H7 (cell line): ENCODE measurements around the gene NEK3. TPM values are rescaled to one million over a fixed set of nuclear protein-coding genes. Genes with fewer than 3 reads are reported as not detected.
"Not testable (repeated sequence)": the region's sequence is repeated elsewhere in the genome, so short reads cannot be mapped to it uniquely, and the experiment has no call there.

Experiments used
- DNase-seq: peaks from one replicate; pipeline ENCODE4 v3.0.0; 2012
- H3K27me3 ChIP-seq: 2 replicates; pipeline ENCODE4 v1.6.0; 2011; ENCODE audit warnings: mild to moderate bottlenecking, low read length; ENCODE audit not compliant: control insufficient read depth, insufficient read depth
- H3K36me3 ChIP-seq: replicated peaks from 2 replicates; pipeline ENCODE4 v1.5.1; 2011; ENCODE audit warnings: low read length; ENCODE audit not compliant: control insufficient read depth, insufficient read depth
- H3K4me3 ChIP-seq: 2 replicates; pipeline ENCODE4 v1.5.1; 2011; ENCODE audit warnings: low read depth, mild to moderate bottlenecking, control low read depth, low read length, moderate library complexity; ENCODE audit not compliant: insufficient read depth
- total RNA-seq: library from RNA; depleted of rRNA; stranded (reverse); fragments of >200 nt; shearing (Covaris generic); gene quantifications from 2 replicates; pipeline ENCODE4 v1.2.3, GENCODE V29; 2014

NEK3 gene
- total RNA-seq, 1 experiment from 2014 or later = 27.0 TPM

GRCh38 chr13:52112591-52112990 lies 46.8 kb downstream of the NEK3 start:
- Histone ChIP-seq H3K27me3 (no peaks in the 10 kb centered on the region), H3K4me3 (no peak overlapping the region), H3K36me3 (no peaks in the 10 kb centered on the region)
- DNase-seq = no peak

GRCh38 chr13:52109116-52109670 lies 50.2 kb downstream of the NEK3 start:
- Histone ChIP-seq H3K27me3 (no peaks in the 10 kb centered on the region), H3K36me3 (no peaks in the 10 kb centered on the region), H3K4me3 (no peak overlapping the region)
- no peak for DNase-seq

GRCh38 chr13:52105841-52106240 lies 53.6 kb downstream of the NEK3 start:
- H3K36me3 ChIP-seq = no peaks in the 10 kb centered on the region
- DNase-seq = no peak
- no peaks in the 10 kb centered on the region for H3K27me3 ChIP-seq
- H3K4me3 ChIP-seq = no peak overlapping the region

GRCh38 chr13:52104624-52105023 lies 54.8 kb downstream of the NEK3 start:
- H3K4me3 ChIP-seq = no peak overlapping the region
- H3K27me3 ChIP-seq = no peaks in the 10 kb centered on the region
- DNase-seq = no peak
- H3K36me3 ChIP-seq = no peaks in the 10 kb centered on the region

- no peak for DNase-seq
- H3K27me3 ChIP-seq = no peaks in the 10 kb centered on the region
- no peaks in the 10 kb centered on the region for H3K36me3 ChIP-seq
- H3K4me3 ChIP-seq = no peak overlapping the region
Measured at GRCh38 chr13:52103386-52103785, 56.0 kb downstream of the NEK3 start.

- H3K4me3 ChIP-seq, H3K27me3 ChIP-seq, DNase-seq, H3K36me3 ChIP-seq: not testable (repeated sequence)
Measured at GRCh38 chr13:52102423-52102822, 57.0 kb downstream of the NEK3 start.

- H3K27me3 ChIP-seq = no peaks in the 10 kb centered on the region
- DNase-seq = no peak
- no peaks in the 10 kb centered on the region for H3K36me3 ChIP-seq
- no peak overlapping the region for H3K4me3 ChIP-seq
Measured at GRCh38 chr13:52097197-52097596, 62.2 kb downstream of the NEK3 start.

- no peak for DNase-seq
- H3K4me3 ChIP-seq = no peak overlapping the region
- H3K27me3 ChIP-seq = no peaks in the 10 kb centered on the region
- no peaks in the 10 kb centered on the region for H3K36me3 ChIP-seq
Measured at GRCh38 chr13:52096748-52097147, 62.6 kb downstream of the NEK3 start.

- H3K27me3 ChIP-seq = no peaks in the 10 kb centered on the region
- no peak for DNase-seq
Measured at GRCh38 chr13:52096062-52096461, 63.3 kb downstream of the NEK3 start.

GRCh38 chr13:52092087-52092486 lies 67.3 kb downstream of the NEK3 start:
- H3K27me3 ChIP-seq = no peaks in the 10 kb centered on the region
- H3K36me3 ChIP-seq = no peaks in the 10 kb centered on the region
- no peak for DNase-seq

More at GRCh38 chr13:52096062-52096461, 63.3 kb downstream of the NEK3 start:
- no peaks in the 10 kb centered on the region for H3K36me3 ChIP-seq
- no peak overlapping the region for H3K4me3 ChIP-seq

GRCh38 chr13:52091473-52091872 lies 67.9 kb downstream of the NEK3 start:
- Histone ChIP-seq H3K27me3 (no peaks in the 10 kb centered on the region), H3K36me3 (no peaks in the 10 kb centered on the region), H3K4me3 (no peak overlapping the region)
- DNase-seq = no peak

More at GRCh38 chr13:52092087-52092486, 67.3 kb downstream of the NEK3 start:
- no peak overlapping the region for H3K4me3 ChIP-seq

GRCh38 chr13:52085421-52085820 lies 74.0 kb downstream of the NEK3 start:
- Histone ChIP-seq H3K4me3 (no peak overlapping the region), H3K36me3 (no peaks in the 10 kb centered on the region), H3K27me3 (no peaks in the 10 kb centered on the region)
- no peak for DNase-seq

- DNase-seq, H3K4me3 ChIP-seq, H3K36me3 ChIP-seq, H3K27me3 ChIP-seq: not testable (repeated sequence)
Measured at GRCh38 chr13:52084981-52085380, 74.4 kb downstream of the NEK3 start.
